Glutamatergic neuron (in vitro differentiated cells): ENCODE data around the gene RCBTB2. TPM values are rescaled to one million over a fixed set of nuclear protein-coding genes. Genes with fewer than 3 reads are reported as not detected.
A peak's percentile ranks its signal among the peaks of the same experiment; 100 is the strongest.

ENCODE experiments used
- DNase-seq: peaks from one replicate; pipeline ENCODE4 v3.0.0; 2022
- H3K27ac Mint-ChIP-seq: one replicate; pipeline ENCODE4 v1.8.0; 2020; ENCODE audit warnings: mild to moderate bottlenecking, mixed read lengths, inconsistent platforms; ENCODE audit not compliant: unreplicated experiment
- H3K27me3 Mint-ChIP-seq: one replicate; pipeline ENCODE4 v1.8.0; 2020; ENCODE audit warnings: mild to moderate bottlenecking, moderate library complexity, mixed read lengths, inconsistent platforms; ENCODE audit not compliant: unreplicated experiment
- H3K36me3 Mint-ChIP-seq: one replicate; pipeline ENCODE4 v1.8.0; 2020; ENCODE audit warnings: mild to moderate bottlenecking, mixed read lengths, inconsistent platforms; ENCODE audit not compliant: unreplicated experiment
- H3K4me1 Mint-ChIP-seq: one replicate; pipeline ENCODE4 v1.8.0; 2020; ENCODE audit warnings: mild to moderate bottlenecking, low read depth, mixed read lengths, inconsistent platforms; ENCODE audit not compliant: unreplicated experiment
- H3K4me3 Mint-ChIP-seq: one replicate; pipeline ENCODE4 v1.8.0; 2020; ENCODE audit warnings: mild to moderate bottlenecking, mixed read lengths, inconsistent platforms; ENCODE audit not compliant: unreplicated experiment
- H3K9me3 Mint-ChIP-seq: one replicate; pipeline ENCODE4 v1.8.0; 2020; ENCODE audit warnings: mild to moderate bottlenecking, moderate library complexity, mixed read lengths, inconsistent platforms; ENCODE audit not compliant: unreplicated experiment
- CTCF ChIP-seq: fragments of 200-600 bp; sonication (generic); IDR thresholded peaks from one replicate; pipeline ENCODE4 v1.5.0; 2021; ENCODE audit not compliant: partially characterized antibody, unreplicated experiment
- total RNA-seq: library from RNA; stranded (reverse); fragmentation: NEBNext Ultra II Directional; extraction: Animal tissue kit (Norgen Biotek cat#: 25700); gene quantifications from one replicate; pipeline ENCODE4 v1.2.1, GENCODE V29; 2021; ENCODE audit not compliant: unreplicated experiment

RCBTB2 gene
- total RNA-seq, 1 donor from 2014 or later, result 7.4 TPM

- H3K27me3 Mint-ChIP-seq, result peaks cover 2% of the 10 kb centered on the region
- H3K4me3 Mint-ChIP-seq, result no peak overlapping the region
- peaks cover 4% of the 10 kb centered on the region for H3K4me1 Mint-ChIP-seq
- H3K9me3 Mint-ChIP-seq, result peaks cover 2% of the 10 kb centered on the region
- no peak overlapping the region for H3K27ac Mint-ChIP-seq
- H3K36me3 Mint-ChIP-seq, result peaks cover 13% of the 10 kb centered on the region
- no peak for DNase-seq
- no peak for TF ChIP-seq CTCF
These were observed 14.8 kb upstream of the RCBTB2 start for GRCh38 chr13:48547663-48548092.

- no peak overlapping the region for H3K27ac Mint-ChIP-seq
- TF ChIP-seq CTCF, result no peak
- H3K4me3 Mint-ChIP-seq, result no peak overlapping the region
- peaks cover 10% of the 10 kb centered on the region for H3K4me1 Mint-ChIP-seq
- peaks cover 2% of the 10 kb centered on the region for H3K27me3 Mint-ChIP-seq
- H3K9me3 Mint-ChIP-seq, result peaks cover 3% of the 10 kb centered on the region
- DNase-seq, result no peak
- H3K36me3 Mint-ChIP-seq, result peaks cover 13% of the 10 kb centered on the region
These were observed 12.7 kb upstream of the RCBTB2 start for GRCh38 chr13:48545608-48546007.

- Mint-ChIP-seq H3K36me3 (no peaks in the 10 kb centered on the region), H3K4me1 (peaks cover 10% of the 10 kb centered on the region), H3K9me3 (peaks cover 1% of the 10 kb centered on the region), H3K27ac (peak overlapping the region; percentile 91), H3K27me3 (no peaks in the 10 kb centered on the region), H3K4me3 (peak overlapping the region; percentile 59)
- no peak for TF ChIP-seq CTCF
- DNase-seq, result peak; percentile 72
These were observed 9.9 kb upstream of the RCBTB2 start for GRCh38 chr13:48542581-48543341.

GRCh38 chr13:48542138-48542537 is 9.3 kb upstream of the RCBTB2 start:
- Mint-ChIP-seq H3K36me3 (no peaks in the 10 kb centered on the region), H3K27ac (peak overlapping the region; percentile 91), H3K9me3 (peaks cover 1% of the 10 kb centered on the region), H3K27me3 (no peaks in the 10 kb centered on the region), H3K4me3 (peak overlapping the region; percentile 52), H3K4me1 (peaks cover 10% of the 10 kb centered on the region)
- no peak for DNase-seq
- TF ChIP-seq CTCF, result no peak

DNA sequence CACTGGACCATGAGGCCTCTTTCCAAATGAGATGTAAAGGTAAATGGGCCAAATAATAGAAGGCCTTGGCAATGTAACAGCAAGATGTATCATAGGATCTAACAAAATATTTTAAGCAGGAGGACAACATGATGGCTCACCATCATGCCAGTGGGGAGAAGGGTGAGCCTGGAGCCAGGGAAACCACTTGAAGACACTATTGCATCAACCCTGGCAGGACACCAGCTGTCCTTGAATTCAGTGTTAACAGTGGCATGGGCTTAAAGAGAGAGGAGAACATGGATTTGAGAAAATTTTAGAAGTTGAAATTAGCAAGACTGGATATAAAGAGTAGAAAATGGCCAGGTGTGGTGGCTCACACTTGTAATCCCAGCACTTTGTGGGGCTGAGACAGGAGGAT is 6.7 kb upstream of the RCBTB2 start:
- H3K4me3 Mint-ChIP-seq, result no peak overlapping the region
- peaks cover 10% of the 10 kb centered on the region for H3K4me1 Mint-ChIP-seq
- peak overlapping the region; percentile 29 for H3K27ac Mint-ChIP-seq
- no peak for TF ChIP-seq CTCF
- no peak for DNase-seq
- H3K36me3 Mint-ChIP-seq, result no peaks in the 10 kb centered on the region
- no peaks in the 10 kb centered on the region for H3K27me3 Mint-ChIP-seq
- peaks cover 1% of the 10 kb centered on the region for H3K9me3 Mint-ChIP-seq
